Prostate gland (tissue), 2 donors: ENCODE results near the gene TMEM43. TPM values are rescaled to one million over a fixed set of nuclear protein-coding genes. Genes with fewer than 3 reads are reported as not detected.

Experiments
- DNase-seq: peaks from one replicate; pipeline ENCODE4 v3.0.0-alpha.2; 2019; ENCODE audit warnings: low spot score
- H3K27ac ChIP-seq, 2 donors: fragments of 200-600 bp; sonication (generic); 2 replicates each; pipeline ENCODE4 v1.5.1; 2017 to 2019
- H3K27me3 ChIP-seq: fragments of 200-600 bp; sonication (generic); replicated peaks from 2 replicates; pipeline ENCODE4 v1.5.1; 2019; ENCODE audit not compliant: insufficient read depth
- H3K36me3 ChIP-seq, 2 donors: fragments of 200-600 bp; sonication (generic); 1 replicate in 1 of 2; 2 replicates in 1 of 2; pipeline versions ENCODE4 v1.5.1 to v1.8.1; 2017 to 2019
- H3K4me1 ChIP-seq: fragments of 200-600 bp; sonication (generic); replicated peaks from 2 replicates; pipeline ENCODE4 v1.5.1; 2019
- H3K4me3 ChIP-seq, 2 donors: fragments of 200-600 bp; sonication (generic); 2 replicates each; pipeline ENCODE4 v1.5.1; 2017 to 2019
- H3K9me3 ChIP-seq: fragments of 200-600 bp; sonication (generic); 2 replicates; pipeline ENCODE4 v1.5.1; 2017
- POLR2A ChIP-seq: fragments of 450-650 bp; IDR thresholded peaks from one replicate; pipeline ENCODE4 v1.6.1; 2016; ENCODE audit warnings: antibody characterized with exemption, mild to moderate bottlenecking
- POLR2AphosphoS5 ChIP-seq: sonication (generic); formaldehyde crosslinking; IDR thresholded peaks from one replicate; pipeline ENCODE4 v1.6.1; 2017; ENCODE audit warnings: antibody characterized with exemption
- WGBS: methylation state at CpG from one replicate; pipeline ENCODE4 v1.1.5; 2018; 5-methylcytosine and 5-hydroxymethylcytosine counted together
- intact Hi-C: fragments of 100-400 bp; cut with DNase I; formaldehyde crosslinking; loops from one replicate; pipeline ENCODE4 v1.14.2; 2022
- total RNA-seq, 2 donors: library from RNA; depleted of rRNA; stranded (reverse); fragments of >200 nt; gene quantifications; one replicate each; pipeline ENCODE4 v1.1.0, GENCODE V29; 2016
- TF ChIP-seq, protein P1 (sequence below), 4 experiments: fragments of 200-600 bp in 2 of 4; fragments of 450-650 bp in 2 of 4; sonication (generic) in 2 of 4; IDR thresholded peaks; 1 replicate in 3 of 4; 2 replicates in 1 of 4; pipeline ENCODE4 v1.5.1; 2016 to 2019; ENCODE audit warnings: antibody characterized with exemption in 4 of 4, mild to moderate bottlenecking in 2 of 4, moderate library complexity in 2 of 4

The TMEM43 gene
- total RNA-seq, 2 donors from 2014 or later = 56.8 to 80.5 TPM

DNA sequence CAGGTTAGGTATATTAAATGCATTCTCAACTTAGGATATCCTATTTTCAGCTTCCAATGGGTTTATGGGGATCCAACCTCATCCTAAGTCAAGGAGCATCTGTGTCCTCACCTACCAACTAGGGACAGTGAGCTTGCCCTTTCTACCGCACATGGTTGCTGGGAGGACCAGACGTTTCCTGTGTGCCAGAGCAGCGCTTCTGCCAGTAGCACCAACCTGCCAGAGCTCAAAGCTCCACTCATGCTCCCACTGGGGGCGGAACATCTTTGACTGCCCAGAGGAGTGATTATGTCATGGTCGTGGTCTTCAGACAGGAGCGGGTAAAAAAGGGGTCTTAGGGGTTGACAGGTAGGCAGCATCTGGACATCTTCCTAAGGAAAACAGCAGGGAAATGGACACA, 28.8 kb downstream of the TMEM43 start:
- H3K4me1 ChIP-seq = no peaks in the 10 kb centered on the region
- H3K27me3 ChIP-seq = no peaks in the 10 kb centered on the region
- peaks cover 12 to 18% of the 10 kb centered on the region in 2 donors for H3K36me3 ChIP-seq
- TF ChIP-seq, protein P1, sequence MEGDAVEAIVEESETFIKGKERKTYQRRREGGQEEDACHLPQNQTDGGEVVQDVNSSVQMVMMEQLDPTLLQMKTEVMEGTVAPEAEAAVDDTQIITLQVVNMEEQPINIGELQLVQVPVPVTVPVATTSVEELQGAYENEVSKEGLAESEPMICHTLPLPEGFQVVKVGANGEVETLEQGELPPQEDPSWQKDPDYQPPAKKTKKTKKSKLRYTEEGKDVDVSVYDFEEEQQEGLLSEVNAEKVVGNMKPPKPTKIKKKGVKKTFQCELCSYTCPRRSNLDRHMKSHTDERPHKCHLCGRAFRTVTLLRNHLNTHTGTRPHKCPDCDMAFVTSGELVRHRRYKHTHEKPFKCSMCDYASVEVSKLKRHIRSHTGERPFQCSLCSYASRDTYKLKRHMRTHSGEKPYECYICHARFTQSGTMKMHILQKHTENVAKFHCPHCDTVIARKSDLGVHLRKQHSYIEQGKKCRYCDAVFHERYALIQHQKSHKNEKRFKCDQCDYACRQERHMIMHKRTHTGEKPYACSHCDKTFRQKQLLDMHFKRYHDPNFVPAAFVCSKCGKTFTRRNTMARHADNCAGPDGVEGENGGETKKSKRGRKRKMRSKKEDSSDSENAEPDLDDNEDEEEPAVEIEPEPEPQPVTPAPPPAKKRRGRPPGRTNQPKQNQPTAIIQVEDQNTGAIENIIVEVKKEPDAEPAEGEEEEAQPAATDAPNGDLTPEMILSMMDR (IDR thresholded peaks at IDR 0.05) = no peak
- TF ChIP-seq POLR2AphosphoS5 (no peak), POLR2A (no peak)
- H3K9me3 ChIP-seq = no peaks in the 10 kb centered on the region
- no peak overlapping the region for H3K27ac ChIP-seq
- no peak for DNase-seq
- intact Hi-C loops = no loop called here
- WGBS = 91% methylated on average over 5 of the region's 6 CpGs
- no peak overlapping the region for H3K4me3 ChIP-seq

GRCh38 chr3:14154276-14154675, 29.4 kb downstream of the TMEM43 start:
- H3K27me3 ChIP-seq = no peaks in the 10 kb centered on the region
- TF ChIP-seq, protein P1 (IDR thresholded peaks at IDR 0.05) = no peak
- no peaks in the 10 kb centered on the region for H3K4me1 ChIP-seq
- peaks cover 12 to 20% of the 10 kb centered on the region in 2 donors for H3K36me3 ChIP-seq
- no peaks in the 10 kb centered on the region for H3K9me3 ChIP-seq
- DNase-seq = no peak
- WGBS = 94% methylated on average over 5 of the region's 5 CpGs
- H3K27ac ChIP-seq = no peak overlapping the region
- no peak overlapping the region for H3K4me3 ChIP-seq
- intact Hi-C loops = no loop called here

GRCh38 chr3:14154895-14155440, 30.1 kb downstream of the TMEM43 start:
- H3K36me3 ChIP-seq = peaks cover 12 to 25% of the 10 kb centered on the region in 2 donors
- no peak overlapping the region for H3K27ac ChIP-seq

DNA sequence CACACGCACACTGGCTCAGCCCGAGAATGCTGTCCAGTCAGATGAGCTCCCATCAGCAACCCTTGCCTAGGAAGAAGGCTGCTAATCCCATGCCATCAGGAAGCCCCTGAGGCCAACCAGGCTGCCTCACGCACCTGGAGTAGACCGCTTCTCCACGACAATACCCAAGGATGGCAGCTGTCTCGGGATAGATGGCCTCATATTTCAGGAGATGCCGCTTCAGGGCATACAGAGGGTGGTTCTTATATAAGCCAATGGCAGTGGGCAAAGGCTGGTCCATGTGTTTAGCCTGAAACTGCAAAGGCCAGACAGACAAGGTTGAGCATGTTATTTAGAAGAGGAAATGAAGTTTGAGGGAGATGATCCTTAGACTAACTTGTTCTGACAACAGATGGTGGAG, 31.3 kb downstream of the TMEM43 start:
- H3K27me3 ChIP-seq = no peaks in the 10 kb centered on the region
- peaks cover 12 to 25% of the 10 kb centered on the region in 2 donors for H3K36me3 ChIP-seq
- no peak for DNase-seq
- no peaks in the 10 kb centered on the region for H3K4me1 ChIP-seq
- no peak overlapping the region for H3K4me3 ChIP-seq
- WGBS = 90% methylated on average over 7 of the region's 7 CpGs
- intact Hi-C loops = no loop called here
- H3K27ac ChIP-seq = no peak overlapping the region
- no peaks in the 10 kb centered on the region for H3K9me3 ChIP-seq
- TF ChIP-seq POLR2A (no peak), POLR2AphosphoS5 (no peak)
- TF ChIP-seq, protein P1 (IDR thresholded peaks at IDR 0.05) = no peak

More at GRCh38 chr3:14154895-14155440, 30.1 kb downstream of the TMEM43 start:
- WGBS = 87% methylated on average over 7 of the region's 7 CpGs
- Histone ChIP-seq H3K9me3 (no peaks in the 10 kb centered on the region), H3K4me1 (no peaks in the 10 kb centered on the region), H3K27me3 (no peaks in the 10 kb centered on the region), H3K4me3 (no peak overlapping the region)
- no peak for DNase-seq
- intact Hi-C loops = no loop called here
- TF ChIP-seq, protein P1 (IDR thresholded peaks at IDR 0.05) = no peak
- no peak for TF ChIP-seq POLR2AphosphoS5
- no peak for TF ChIP-seq POLR2A

- Histone ChIP-seq H3K36me3 (peaks cover 12 to 25% of the 10 kb centered on the region in 2 donors), H3K4me1 (no peaks in the 10 kb centered on the region), H3K27me3 (no peaks in the 10 kb centered on the region), H3K27ac (no peak overlapping the region), H3K9me3 (no peaks in the 10 kb centered on the region), H3K4me3 (no peak overlapping the region)
- intact Hi-C loops = no loop called here
- no peak for DNase-seq
- no peak for TF ChIP-seq POLR2AphosphoS5
- TF ChIP-seq, protein P1 (IDR thresholded peaks at IDR 0.05) = no peak
- TF ChIP-seq POLR2A = no peak
- 83% methylated on average over 13 of the region's 13 CpGs for WGBS
Observed at GRCh38 chr3:14156843-14157561, 32.1 kb downstream of the TMEM43 start.
